Stimulated activated CD8-positive, alpha-beta memory T cell treated with anti-CD3 and anti-CD28 coated beads, Interleukin-12 subunit alpha, Interleukin-12 subunit beta, amount 100 ng/mL, for 1 hour (primary cell): Measurements from ENCODE around the gene MTA1.

ENCODE experiments used
- DNase-seq: peaks from one replicate; pipeline ENCODE4 v3.0.0-alpha.2; 2020; ENCODE audit warnings: low read depth

MTA1 gene

DNA sequence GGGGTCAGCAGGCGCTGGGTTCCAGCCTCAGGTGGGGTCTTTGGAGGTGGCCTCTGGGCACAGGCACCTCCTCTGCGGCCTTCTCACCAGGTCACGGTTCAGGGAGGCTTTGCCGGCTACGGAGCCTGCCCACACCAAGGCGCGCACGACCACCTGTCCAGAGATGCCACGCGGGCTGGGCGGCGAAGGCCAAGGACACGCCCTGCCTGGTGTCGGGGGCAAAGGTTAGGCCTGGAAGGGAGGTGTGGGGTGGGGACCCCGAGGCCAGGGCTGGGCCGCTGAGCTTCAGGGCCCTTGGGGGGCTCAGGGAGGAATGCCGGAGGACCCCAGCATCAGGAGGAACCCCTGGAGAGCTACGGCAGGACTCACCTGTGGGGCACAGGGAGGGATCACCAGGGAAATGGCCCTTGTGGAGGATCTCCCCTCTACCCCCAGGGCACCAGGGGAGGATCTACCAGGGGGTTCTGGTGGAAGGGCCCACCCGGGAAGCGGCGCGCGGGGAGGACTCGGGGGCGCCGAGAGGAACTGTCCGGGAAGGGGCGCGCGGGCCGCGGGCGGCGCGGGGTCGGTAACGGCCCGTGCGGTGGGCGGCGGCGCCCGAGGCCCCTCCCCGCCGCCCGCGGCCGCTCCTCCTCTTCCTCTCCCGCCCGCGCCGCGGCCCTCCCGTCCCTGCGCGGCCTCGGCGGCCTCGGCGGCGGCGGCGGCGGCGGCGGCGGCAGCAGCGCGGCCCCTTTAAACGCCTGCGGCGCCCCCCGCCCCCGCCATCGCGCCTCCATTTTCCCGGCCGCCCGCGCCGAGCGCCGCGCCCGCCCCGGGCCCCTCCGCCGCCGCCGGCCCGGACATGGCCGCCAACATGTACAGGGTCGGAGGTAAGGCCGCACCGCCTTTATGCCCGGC lies at the start of gene MTA1:
Gene MTA1, plus strand, starts transcription at position 633 of the 897 bp plus-strand sequence. Its CDS starts 209 bp downstream, at position 842.
- DNase-seq = no peak

DNA sequence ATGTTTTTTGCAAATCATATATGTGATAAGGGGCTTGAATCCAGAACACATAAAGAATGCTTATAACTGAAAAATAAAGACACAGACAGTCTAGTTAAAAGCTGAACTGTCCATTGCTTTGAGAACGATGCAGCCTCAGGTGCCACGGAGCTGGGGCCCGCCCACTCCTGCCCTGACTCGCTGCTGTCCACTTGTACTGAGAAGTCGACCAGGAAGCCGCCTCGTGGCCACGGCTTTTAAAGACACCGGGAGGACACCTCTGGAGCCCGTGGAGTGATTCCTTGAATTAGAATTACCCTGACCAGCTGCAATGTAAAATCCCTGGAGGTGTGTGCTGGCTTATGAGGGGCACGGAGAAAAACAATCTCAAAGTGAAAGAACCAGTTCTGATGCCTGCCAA lies 45.2 kb upstream of the MTA1 start:
- no peak for DNase-seq

DNA sequence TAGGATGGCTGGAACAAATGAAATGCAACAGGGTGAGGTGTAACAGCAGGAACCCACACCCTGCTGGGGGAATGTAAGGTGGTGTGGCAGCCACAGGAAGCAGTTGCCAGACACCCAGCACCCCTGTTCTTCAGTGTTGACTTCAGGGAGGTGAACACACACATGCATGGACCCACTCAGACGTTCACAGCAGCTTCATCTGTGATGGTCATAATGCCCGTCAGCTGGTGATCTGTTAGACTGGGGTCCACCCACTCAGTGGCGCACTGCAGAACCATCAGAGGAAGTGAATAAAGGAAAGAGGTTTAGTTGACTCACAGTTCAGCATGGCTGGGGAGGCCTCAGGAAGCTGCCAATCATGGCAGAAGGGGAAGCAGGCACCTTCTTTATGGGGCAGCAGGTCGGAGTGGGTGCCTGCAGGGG lies 44.0 kb upstream of the MTA1 start:
- no peak for DNase-seq

DNA sequence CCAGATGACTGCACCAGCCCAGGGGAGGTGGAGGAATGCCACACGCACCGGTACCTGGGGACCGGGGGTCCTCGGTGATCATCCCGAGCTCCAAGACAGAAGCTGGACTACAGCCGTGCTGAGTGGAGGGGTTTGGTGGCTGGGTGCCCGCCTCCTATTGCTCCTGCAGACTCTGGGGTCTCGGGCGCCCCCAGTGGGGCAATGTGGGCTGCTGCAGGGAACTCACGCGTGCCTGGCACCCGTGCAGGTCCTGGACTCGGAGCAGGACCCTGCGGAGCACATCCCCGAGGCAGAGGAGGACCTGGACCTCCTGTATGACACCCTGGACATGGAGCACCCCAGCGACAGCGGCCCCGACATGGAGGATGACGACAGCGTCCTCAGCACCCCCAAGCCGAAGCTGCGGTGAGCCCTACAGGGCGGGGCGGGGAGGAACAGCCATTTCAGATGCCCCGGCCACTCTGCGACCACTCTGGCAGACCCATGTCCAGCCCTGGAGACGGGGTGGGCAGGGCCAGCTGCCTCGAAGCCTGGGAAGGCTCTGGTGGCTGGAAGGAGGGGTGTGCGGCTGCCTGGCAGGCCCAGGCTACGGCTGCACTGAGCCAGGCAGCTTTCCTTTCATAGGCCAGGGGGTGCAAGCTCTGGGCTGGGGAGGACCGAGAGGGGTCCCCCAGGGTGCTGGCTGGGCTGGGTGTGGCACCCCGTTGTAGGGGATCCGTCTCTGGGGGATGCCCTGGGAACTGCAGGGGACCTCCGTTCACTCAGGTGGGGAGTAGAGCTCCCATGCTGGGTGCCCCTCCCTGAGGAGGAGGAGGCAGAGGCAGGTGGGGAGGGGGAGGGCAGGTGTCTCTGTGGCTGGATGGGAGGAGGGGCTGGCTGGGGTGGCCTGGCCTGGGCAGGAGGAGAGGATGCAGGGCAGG lies 42.8 kb upstream of the MTA1 start:
- DNase-seq = no peak

DNA sequence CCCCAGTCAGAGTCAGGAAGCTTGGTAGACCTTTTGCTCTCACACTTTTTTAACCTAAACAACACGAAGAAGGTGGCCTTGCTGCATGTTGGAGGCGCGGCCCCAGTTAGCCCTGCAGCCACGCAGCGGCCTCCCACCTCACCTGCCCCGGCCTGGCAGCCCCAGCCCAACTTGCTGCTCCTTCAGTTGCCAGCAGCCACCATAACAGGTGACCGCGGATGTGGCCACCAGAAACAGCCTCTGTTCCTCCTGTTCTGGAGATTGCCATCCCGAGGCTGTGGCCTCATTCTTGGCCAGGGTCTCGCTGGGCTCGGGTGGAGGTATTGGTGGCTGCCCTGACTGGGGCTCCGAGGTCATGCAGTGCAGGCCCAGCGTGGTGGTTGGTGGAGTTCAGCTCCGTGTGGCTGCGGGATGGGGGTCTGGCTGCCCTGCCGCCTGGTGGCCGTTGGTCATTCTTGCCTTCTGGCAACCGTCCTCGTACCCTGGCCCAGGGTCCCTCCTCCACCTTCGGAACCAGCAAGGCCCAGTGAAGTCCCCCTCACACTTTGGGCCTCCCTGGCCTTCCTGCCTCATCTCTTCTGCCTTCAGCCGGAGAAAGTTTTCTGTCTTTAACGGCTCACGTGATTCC lies 42.0 kb upstream of the MTA1 start:
- no peak for DNase-seq

DNA sequence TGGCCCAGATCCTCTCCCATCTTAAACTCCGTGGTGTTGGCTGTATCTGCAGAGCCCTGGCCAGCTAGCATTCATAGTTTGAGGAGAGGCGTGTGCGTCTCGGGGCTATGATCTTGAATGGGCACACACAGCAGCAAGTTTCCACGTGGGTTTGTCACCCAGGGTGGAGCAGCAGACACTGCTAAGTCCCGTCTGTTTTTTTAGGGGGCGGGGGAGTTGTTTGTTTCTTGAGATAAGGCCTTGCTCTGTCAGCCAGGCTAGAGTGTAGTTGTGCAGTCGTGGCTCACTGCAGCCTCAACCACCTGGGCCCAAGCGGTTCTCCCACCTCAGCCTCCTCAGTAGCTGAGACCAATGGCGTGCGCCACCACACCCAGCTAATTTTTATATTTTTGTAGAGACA lies 41.4 kb upstream of the MTA1 start:
- no peak for DNase-seq

DNA sequence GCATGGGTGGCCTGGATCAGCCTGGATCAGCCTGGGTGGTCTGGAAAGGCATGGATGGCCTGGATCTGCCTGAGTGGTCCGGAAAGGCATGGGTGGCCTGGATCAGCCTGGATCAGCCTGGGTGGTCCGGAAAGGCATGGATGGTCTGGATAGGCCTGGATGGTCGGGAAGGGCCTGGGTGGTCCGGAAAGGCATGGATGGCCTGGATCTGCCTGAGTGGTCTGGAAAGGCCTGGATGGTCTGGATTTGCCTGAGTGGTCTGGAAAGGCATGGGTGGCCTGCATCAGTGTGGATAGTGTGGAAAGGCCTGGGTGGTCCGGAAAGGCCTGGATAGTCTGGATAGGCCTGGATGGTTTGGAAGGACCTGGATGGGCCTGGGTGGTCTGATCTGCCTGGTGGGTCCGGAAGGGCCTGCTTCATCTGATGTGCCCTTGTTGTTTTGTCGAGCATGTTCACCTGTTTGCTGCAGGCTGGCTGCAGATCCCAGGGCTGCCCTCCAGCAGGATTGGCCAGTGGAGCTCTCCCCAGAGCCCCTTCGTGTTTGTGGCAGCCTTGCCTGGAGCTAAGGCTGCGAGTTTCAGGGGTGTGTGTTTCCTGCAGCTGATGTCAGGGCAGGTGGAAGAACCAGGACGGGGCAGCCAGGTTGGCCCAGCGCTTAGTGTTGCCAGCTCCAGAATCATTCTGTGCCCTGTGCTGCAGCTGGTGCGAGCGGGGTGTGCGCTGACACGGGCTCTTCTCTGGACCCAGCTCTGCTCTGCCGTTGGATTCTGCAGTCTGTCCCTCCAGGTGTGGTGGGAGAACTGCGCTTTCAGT lies 40.5 kb upstream of the MTA1 start:
- no peak for DNase-seq

DNA sequence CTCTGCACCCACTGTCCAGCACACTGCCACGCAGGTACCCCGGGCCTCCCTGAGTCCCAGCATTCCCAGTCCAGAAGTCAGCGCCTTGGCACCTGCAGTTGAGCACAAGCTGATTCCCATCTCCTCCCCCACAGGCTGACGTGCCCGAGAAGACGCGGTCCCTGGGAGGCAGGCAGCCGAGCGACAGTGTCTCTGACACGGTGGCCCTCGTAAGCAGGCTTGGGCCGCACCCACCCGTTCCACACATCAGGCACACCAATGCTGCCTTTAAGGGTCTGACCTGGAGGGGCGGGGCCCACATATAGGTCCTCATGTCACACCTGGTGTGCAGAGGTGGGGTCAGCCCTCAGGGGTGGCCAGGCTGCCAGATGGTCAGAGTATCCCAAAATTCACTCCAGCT lies 39.7 kb upstream of the MTA1 start:
- DNase-seq = no peak

DNA sequence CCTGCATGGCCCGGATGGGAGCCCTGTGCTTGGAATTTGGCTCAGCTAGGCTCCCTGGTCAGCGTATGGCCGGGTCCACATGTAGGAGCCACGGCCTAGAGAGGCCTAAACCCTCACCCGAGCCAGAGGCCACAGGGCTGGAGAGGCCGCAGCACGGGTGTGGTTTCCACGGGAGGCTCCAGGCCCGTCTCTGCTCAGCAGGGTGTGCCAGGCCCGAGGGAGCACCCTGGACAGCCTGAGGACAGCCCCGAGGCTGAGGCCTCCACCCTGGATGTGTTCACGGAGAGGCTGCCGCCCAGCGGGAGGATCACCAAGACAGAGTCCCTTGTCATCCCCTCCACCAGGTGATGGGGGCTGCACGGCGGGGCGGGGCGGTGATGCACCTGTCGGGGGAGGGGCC lies 38.9 kb upstream of the MTA1 start:
- DNase-seq = no peak

DNA sequence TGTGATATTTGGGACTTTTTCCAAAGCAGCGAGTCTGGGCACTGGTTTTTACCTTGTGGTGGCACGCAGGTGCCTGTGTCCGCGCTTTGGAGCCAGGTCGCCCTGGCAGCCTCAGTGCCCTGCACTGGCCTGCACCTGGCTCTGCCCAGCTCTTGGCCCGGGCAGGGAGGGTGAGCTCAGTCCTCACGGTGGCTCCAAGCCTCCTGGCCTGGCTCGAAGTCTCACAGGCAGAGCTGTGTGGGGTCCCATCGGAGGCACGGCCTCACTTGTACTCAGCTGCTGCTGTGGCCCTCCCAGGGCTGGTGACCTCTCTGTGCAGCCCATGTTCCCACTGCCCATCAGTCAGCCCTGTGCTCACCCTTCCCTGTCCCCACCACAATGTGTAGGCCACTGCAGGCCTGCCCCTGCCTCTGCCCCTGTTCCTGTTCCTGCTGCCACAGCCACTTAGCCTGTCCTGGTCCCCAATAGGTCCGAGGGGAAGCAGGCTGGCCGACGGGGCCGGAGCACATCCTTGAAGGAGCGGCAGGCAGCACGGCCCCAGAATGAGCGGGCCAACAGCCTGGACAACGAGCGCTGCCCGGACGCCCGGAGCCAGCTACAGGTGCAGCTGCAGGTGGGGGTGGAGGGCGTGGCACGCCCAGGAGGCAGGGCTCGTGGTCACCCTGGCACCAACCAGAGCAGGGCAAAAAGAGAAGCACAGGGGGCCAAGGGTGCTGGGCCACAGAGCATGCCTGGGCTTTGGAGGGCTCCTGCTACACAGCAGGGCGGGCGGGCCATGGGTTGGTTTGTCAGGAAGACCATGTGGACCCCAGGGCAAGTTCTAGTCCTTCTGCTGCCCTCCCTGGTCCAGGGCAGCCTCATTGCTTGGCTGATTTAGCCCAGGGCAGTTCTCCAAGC lies 37.9 kb upstream of the MTA1 start:
- DNase-seq = no peak

DNA sequence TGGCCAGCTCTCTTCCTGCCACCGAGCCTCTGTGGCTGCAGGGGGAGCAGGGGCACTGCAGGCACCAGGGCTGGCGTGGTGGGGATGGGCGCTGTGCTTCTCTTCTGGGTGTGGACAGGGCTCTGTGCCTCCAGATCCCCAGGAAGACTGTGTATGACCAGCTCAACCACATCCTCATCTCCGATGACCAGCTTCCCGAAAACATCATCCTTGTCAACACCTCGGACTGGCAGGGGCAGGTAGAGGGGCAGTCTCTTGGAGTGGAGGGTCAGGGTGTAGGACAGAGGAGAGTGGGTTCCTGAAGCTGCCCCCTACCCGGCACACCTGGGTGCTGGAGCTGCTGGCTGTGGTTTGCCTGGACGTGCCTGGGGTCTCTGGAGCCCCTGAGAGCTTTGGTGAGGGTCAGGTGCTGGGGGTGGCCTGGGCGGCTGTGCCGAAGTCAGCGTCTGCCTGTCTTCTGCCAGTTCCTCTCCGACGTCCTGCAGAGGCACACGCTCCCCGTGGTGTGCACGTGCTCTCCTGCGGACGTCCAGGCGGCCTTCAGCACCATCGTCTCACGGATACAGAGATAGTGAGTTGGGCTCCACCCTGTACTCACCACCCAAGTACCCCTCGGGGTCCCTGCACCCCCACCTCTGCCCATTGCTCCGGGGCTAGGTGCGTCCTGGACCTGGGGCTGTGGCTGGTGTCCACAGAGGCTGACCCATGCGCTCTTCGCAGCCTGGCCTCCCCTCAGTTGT lies 37.1 kb upstream of the MTA1 start:
- no peak for DNase-seq

DNA sequence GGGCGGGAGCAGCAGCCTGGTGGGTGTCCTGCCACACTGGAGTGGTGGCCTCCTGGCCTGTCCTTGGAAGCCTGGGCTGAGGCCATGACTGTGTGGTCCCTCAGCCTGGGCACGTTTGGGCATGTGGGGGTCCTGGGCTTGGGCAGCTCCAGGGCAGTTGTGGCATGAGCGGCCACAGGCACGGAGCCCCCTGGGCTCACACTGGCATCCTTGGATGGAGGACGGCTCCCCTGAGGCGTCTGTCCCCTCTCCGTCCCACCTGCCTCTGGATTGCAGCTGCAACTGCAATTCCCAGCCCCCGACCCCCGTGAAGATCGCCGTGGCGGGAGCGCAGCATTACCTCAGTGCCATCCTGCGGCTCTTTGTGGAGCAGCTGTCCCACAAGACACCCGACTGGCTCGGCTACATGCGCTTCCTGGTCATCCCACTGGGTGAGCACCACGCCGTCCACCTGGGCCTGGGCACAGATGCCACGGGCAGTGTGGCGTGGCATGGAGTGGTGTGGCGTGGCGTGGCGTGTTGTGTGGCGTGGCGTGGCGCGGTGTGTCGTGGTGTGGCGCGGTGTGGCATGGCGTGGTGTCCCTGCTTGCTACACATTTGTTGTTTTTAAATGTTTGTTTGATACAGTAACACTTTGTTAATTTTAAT lies 36.4 kb upstream of the MTA1 start:
- no peak for DNase-seq

DNA sequence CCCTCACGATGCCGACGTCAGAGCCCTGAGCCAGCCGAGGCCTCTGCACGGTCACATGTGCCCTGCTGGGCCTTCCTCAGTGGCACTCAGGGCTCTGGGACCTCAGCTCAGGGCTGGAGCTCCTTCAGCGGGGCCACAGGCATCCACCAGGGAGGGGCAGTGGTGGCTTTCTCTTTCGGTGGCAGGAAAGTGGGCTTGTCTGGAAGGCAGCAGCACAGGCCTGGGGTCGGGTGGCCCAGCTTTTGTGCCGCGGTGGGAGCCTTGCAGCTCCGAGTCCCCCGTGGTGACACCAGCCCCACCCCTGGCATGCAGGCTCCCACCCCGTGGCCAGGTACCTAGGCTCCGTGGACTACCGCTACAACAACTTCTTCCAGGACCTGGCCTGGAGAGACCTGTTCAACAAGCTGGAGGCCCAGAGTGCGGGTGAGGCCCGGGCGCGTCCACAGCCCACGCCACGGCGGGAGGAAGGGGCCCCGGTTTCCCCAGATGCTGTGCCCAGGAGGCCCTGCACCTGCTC lies 35.5 kb upstream of the MTA1 start:
- DNase-seq = no peak

DNA sequence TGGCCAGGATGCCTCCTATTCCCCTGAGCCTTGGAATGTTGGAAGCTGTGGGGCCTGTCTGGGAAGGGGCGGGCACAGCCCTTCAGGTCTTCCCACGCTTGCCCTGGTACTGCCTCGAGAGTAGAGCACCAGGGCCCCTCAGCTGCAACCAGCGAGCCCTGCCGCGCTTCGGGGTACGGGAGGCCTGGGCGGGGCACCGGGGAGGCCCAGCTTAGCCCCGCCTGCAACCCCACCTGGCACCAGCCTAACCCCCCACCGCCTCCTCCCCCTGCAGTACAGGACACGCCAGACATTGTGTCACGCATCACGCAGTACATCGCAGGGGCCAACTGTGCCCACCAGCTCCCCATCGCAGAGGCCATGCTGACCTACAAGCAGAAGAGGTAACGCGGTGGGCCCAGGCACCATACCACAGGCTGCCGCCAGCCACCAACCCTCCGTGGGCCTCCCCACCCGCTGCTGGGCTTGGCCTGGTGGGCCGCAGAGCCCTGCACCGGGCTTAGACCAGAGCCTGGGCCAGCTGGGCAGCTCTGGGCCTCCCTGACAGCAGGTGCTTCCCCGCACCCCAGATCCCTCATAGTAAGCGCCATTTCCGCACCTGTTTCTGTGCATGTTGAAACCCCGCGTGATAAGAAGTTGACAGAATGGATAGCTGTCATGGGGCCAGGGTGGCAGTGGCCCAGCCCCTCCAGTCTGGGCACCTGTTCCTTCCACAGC lies 34.9 kb upstream of the MTA1 start:
- DNase-seq = no peak

DNA sequence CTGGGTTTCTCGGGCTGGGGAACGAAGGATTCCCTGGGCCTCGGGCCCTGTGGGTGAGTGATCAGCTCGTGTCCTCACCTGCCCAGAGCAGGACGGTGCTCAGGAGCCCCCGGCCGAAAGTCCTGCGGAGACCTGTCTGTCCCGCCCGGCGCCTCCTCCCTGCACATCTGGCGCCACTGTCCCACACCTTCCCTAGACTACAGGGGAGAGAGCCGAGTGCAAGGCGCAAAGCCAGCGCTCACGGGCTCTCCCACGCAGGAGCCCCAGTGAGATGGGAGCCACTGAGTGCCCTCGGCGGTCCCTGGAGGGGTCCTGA lies 34.3 kb upstream of the MTA1 start:
- no peak for DNase-seq

DNA sequence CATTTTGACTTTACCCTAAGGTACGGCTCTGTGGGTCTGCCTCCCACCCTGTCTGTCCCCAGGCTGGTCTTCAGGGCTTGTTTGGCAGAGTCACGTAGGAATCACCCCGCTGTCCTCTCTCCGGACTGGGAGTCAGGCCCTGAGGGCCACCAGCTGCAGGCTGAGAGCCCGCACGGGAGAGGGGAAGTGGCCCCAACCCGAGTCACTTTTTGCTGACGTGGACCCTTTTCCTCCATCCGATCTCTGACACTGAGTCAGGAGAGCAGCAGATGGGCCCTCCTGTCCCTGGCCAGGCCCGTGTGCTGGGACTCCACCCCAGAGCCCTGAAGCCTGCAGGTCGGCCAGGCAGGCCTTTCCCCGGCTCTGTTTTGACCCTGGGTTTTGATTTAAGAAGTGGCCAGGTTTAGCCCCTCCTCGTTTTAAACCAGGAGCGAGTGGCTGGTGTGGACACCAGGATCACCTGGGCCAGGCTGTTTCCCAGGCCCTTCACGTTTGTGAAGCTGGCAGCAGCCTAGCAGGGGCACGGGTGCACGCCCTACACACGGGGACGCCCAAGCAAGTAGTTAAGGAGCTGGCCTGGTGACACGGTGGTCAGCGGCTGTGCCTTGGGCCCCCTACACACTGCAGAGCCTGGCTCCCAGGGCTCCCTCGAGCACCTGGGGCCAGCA lies 33.8 kb upstream of the MTA1 start:
- DNase-seq = no peak

DNA sequence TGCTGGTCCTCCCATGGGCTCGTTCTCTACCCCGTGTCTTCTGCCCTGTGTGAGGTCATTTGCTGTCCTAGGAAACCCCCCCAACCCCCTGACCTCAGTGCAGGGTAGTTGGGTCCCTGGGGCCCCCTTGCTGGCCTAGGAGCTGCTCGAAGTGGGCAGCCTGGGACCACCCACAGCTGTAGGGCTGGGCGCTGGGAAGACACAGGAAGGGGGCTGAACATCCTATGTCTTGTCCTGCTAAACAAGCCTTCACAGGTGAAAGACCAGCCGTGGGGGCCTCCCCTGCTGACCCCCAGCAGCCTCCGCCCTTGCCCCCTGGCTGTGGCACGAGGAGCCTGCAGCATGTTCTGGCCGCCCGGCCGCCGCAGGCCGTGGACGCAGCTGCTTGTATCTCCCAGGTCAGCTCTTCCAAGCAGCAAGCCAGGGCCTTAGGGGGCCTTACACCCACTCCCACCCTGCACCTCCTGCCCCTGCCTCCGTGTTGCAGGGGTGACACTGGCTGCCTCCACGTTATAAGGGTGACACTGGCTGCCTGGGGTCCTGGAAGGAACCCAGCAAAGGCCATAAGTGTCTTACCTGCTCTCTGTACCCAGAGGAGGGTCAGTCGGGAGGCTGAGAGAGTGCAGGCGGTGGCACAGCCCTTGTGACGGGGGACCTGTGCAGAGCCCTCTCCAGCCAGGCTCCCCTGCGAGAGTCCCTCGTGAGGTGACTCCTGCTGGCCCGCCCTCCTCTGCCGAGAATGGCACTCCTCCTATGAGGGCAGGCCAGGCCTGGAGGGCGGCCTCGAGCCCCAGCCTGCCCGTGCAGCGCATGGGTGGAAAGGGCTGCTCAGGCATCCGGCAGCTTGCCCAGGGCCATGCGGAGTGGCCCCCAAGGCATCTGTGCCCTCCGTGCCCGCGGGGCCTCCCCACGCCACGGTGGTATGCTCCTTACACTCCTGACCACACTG lies 32.8 kb upstream of the MTA1 start:
- no peak for DNase-seq
